Measurements from ENCODE around the gene CPO.
"Not testable (repeated sequence)": the region's sequence is repeated elsewhere in the genome, so short reads cannot be mapped to it uniquely, and the experiment has no call there.

Gene CPO

DNA sequence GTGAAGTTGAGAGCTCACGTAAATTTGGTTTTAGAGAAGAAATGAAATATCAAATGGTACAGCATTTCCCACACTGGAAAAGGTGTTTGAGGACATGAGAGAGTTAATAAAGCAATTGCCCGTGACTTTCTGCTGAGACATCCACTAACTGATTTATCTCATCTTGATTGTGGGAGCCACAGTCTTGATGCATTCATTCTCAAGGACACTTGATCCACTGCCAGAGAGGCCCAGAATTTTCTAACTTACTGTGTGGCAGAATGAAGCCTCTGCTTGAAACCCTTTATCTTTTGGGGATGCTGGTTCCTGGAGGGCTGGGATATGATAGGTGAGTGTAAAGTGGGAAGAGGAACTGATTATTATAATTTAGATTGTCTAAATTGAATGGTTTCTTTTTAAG lies at the start of gene CPO:
Gene CPO, plus strand, starts transcription at position 179 of the 400 bp plus-strand sequence. Its CDS starts 82 bp downstream, at position 261.
- no peak for DNase-seq

GRCh38 chr2:206890179-206890578 lies 49.1 kb upstream of the CPO start:
- DNase-seq, result no peak

DNA sequence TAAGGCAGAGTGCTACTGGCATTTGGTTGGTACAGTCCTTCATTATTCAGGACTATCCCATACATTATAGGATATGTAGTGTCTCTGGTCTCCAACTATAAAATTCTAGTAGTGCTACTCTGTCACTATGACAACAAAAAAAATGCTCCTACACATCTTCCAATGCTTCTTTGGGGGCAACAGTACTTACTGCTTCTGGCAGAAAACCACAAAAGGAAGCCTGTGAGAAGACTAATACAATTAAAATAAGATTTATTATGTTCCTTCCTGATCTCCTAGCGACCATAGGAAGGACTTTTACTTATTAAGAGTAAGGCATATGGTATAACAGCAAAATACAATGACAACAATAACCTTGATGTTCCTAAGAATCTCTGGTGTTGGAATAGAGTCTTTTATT lies 48.4 kb upstream of the CPO start:
- DNase-seq, result no peak

DNA sequence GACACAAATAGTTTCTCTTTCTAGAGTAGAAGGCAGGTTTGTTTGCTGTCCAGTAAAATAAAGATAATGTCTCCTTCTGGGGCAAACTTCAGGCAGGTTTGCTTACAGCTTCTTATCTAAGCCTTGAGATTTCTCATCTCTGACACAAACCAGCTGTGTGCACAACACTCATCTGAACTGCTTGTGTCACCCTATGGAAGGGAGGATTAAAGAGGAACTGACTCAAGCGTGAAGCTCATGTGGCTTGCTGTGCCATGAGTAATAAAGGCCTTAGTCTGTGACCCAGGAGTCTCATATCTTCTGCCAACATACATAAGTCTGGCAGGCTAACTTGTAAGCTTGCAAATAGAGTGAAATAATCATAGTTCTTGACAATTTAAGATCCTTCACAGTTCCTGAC lies 24.2 kb upstream of the CPO start:
- no peak for DNase-seq

DNA sequence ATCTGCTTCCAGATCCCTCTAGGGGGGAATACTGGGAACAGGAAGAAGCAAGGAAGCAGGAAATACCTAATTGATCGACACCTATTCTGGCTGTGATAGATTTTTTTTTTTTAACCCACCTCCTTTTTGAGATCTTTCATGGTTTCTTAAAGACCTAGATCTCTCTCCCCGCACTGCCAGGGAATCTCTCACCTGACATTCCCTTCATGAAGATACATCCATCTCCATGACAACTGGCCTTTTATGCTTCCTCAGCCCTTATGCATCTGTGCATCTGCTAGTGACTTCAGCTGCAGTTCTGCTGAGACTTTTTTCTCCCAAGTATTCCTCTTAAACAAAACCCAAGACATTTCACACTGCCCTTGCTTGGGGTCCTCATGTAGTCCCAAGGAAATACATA lies 21.1 kb upstream of the CPO start:
- no peak for DNase-seq

- DNase-seq, result no peak
These were observed 19.0 kb upstream of the CPO start for GRCh38 chr2:206920310-206920709.

DNA sequence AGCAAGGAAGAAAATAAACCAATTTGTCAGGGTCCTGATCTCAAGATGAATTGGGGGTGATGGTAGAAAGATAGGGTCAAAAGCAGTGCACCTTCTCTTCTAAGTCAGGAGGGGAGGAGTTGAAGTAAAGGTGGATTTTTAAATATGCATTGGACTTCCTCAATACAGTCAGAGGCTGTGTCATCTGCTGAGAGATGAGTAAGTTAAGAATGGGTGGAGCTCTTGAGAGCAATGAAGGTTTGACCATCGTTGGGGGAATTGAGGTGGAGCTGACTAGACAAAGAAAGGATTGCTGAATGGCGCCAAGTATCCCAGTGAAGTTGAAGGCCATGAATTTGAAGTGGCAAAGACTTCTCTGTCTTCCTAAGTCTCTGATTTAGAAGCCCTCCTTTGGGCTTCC lies 18.4 kb upstream of the CPO start:
- DNase-seq, result no peak

DNA sequence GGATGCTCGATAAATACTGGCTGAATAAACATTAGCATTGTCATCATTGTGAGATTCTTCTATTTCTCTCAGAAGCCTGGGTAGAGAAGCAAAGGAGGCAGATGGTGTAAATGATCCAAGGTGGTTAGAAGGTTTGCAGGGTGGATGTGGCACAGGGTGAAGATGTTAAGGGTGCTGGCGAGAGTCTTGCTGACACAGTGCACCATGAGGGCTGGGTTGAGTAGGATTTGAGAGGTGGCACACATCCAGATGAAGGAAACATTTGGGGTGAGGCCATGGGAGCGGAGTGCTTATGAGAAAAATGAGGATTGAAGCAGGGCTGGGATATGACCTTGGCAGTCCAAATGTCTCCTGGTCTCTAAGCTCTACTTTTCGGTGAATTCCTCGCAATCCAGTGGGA lies 17.8 kb upstream of the CPO start:
- DNase-seq, result no peak

DNA sequence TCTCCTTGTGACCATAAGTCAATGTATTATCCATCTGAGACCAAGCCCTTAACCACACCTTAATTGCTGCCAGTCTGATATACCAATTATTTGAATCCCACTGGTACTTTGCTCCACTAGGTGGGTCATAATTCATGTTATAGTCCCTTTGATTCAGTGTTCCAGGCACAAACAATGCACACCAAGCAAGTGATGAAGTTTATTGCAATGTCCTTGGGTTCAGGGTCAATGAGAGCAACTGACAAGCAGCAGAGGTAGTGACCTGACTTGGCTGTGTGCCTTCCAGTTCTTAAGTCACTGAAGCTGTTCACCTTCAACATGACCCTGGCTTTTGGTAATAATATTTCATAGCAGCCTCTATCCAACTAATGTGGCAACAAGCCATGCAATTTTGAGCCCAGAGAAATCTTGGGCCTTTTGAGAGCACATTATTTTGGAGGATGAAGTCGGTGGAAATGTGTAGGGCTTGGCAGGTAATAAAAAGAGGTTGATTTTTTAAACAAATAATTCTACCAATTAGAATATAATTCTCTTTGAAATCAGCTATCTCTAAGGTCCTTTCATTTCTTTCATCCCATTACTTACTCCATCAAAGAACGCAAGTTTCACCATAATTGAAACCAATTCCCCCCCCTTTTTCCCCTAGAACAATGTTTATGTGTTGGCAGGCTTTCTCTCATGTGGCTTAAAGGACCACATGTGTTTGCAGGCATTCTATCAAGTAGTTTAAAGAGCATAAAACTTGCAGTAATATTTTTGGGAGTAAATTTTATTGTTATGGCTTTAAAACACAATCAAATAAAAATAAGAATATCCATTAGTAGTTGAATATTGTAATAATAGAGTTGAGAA lies 3.1 kb upstream of the CPO start:
- no peak for DNase-seq

DNA sequence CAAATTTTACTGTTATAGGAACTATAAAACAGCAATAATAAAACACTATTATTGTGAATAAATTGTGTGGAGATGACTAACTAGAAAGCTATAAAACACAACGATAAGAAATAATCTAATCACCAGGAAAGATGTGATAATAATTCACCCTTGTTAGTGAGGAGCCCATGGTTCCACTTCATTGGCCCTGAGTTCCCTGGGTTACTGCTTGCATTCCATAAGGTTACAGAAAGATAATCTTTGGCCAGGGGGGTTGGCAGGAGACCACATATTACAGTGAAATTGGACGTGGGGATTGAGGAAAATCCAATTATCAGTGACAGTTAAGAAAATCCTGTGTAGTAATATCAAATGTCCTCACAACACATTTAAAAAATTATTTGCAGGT lies 2.5 kb upstream of the CPO start:
- DNase-seq, result no peak

DNA sequence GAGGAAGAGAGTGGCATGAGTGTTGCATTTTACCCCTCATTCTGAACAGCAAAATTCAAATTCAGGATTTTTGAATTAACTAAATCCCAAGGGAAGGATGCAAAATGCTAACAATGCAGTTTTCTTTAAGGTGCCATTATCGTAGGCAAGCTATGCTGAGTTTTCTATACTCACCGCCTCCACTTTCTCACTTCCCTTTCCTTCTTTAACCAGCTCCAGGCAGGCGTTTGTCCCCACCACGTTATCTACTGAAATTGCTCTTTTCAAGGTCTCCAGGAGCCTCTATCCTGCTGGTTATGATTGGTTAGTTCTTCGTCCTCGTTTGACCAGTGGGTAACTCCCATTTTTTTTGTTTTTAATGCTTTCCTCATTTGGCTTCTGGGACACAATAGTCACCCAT lies 1.8 kb upstream of the CPO start:
- no peak for DNase-seq

GRCh38 chr2:206940546-206940945 lies 1.2 kb downstream of the CPO start:
- DNase-seq, result no peak

DNA sequence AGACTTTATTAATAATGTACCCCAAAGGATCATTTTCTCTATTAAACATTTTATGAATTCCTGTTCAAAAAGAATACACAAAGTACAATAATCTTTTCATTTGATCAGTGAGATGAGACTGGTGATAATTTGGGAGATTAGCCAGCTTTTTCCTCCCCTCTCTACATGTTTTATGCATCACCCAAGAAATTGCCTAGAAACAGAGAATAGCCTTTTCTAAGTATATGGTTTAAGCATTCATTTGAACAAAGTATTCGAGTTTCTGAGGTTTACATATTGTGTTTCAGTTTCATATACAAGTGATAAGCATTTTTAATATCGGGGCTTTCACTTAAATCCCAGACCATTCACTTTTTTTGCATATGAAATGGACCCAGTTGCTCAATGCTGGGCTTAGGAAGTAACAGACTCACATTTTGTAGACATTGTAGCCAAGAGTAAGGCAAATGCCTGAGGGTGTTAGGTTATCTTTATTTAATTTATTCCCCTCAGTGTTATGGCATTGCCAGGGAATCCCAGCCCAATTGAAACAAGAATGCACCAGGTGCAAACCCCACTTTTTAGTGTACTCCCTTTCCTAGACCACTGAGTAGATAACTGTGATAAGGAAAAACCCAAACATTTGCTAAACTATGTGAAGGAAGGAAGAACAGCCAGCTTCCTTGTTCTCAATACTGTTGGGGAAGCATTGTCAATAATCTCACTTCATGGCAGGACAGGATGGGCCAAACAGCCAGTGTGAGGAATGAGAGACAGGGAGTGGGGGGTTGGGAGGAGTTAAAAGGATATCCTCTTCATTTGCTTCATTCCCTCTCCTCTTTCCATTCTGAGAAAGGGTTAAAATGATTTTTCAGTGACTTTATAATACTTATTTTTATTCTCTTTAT lies 3.5 kb downstream of the CPO start:
- no peak for DNase-seq

GRCh38 chr2:206953404-206953803 lies 14.1 kb downstream of the CPO start:
- DNase-seq, result not testable (repeated sequence)

DNA sequence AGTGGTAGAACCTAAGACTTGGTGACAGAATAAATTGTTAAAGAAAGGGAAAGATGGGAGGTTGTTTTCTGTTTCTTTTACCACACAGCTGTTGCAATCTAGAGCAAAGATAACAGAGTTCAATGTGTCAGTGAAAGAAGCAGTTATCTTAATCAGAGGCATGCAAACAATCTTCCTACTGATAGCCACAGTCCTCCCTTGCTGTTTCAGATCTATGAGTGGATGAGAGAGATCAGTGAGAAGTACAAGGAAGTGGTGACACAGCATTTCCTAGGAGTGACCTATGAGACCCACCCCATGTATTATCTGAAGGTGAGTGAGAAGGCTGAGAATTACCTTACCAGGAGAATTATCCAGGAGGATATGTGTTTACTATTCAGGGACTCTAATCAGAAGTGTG lies 15.9 kb downstream of the CPO start:
- DNase-seq, result no peak

GRCh38 chr2:206958261-206958660 lies 18.9 kb downstream of the CPO start:
- no peak for DNase-seq

- DNase-seq, result no peak
These were observed 23.6 kb downstream of the CPO start for GRCh38 chr2:206962966-206963365.

DNA sequence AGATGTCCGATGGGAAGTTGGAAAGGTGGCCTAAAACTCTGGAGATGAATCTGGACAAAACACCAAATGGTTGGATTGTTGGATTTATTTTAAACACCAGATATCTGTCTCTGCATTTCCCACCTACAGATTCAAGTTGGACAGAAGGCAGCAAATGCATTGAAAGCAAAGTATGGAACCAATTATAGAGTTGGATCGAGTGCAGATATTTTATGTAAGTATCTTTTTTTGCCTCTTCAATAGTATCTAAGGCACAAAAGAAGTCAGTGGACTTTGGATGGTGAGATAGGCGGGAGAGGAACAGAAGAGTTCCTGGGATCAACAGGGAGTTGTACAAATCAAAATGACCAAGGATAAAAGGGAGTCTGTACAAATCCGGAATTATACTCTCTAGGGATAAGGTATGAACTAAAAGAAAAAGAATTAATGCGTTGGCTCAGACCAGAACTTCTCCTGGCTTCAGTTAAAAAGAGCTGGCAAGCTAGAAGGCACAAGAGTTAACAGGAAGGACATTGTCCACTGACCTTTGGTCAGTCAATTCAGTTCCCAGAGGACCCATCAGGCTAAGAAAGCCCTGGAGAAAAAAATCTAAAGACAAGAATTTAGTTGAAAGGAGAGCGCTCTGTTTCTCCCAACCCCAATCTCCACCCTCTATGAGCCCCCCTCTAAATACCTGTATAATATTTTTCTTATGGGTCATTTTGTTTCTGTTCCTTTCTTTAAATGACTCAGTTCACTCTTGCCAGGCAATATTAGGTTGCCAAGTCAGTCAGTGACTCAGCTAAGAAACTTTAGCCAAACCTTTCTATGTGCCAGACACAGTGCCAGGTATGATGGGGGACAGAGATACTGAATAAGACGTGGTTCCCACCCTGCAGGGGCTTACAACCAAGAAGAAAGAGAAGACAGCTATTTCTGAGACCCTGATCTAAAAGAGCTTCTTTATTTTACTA lies 29.1 kb downstream of the CPO start:
- DNase-seq, result no peak

DNA sequence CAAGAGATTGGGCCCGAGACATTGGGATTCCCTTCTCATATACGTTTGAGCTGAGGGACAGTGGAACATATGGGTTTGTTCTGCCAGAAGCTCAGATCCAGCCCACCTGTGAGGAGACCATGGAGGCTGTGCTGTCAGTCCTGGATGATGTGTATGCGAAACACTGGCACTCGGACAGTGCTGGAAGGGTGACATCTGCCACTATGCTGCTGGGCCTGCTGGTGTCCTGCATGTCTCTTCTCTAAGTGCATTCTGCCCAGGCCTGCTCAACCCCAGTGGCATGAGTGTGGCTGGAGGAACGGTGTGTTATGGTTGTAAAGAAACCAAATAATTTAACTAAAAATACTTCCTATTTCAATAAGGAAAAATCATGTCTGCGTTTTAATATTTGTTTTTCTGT lies 29.9 kb downstream of the CPO start:
- DNase-seq, result no peak

DNA sequence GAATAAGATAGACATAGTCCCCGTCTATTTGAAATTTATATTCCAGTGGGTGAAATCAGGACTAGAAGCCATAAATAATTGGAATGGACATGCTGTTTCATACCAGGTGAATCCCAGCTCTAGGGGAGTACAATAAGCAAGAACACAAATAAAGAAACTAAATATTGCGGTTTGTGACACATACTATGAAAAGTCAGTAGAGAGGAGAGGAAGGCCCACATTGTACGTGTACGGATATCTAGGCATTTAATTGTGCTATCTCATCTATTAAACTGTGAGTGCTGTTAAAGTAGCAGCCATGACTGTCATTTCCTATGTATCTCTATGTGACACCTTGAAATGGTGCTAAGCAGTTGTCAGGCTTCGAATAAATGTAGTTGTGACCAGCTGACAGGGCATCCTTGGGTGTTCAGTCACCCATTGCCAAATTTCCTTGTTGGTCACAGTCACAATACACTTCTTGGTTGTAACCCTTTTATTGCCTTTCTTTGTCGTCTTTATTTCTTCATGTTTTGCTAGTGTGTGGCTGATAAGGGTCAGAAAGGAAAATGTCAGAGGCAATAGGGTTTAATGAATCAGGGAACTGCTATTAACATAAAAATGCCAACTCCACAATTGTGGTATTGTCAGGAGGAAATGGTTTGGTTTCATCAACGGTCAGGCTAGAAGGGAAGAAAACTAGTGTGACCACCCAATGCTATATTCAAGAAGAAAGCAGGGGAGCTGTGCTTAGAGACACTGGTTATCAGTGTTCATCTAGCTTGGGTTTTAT lies 31.5 kb downstream of the CPO start:
- no peak for DNase-seq

GRCh38 chr2:206971805-206972204 lies 32.5 kb downstream of the CPO start:
- DNase-seq, result no peak

- DNase-seq, result no peak
These were observed 35.2 kb downstream of the CPO start for GRCh38 chr2:206974551-206974950.

Measured in activated CD4-positive, CD25-positive, alpha-beta regulatory T cell (primary cell).